Measurements from ENCODE around the gene ECEL1. TPM values are rescaled to one million over a fixed set of nuclear protein-coding genes. Genes with fewer than 3 reads are reported as not detected.

ECEL1 gene
- total RNA-seq, 1 donor = not detected

GRCh38 chr2:232521959-232522622 lies 34.5 kb upstream of the ECEL1 start:
- TF ChIP-seq CTCF (IDR thresholded peaks at IDR 0.05; ENCODE audit: insufficient read depth, low read length) = peak; percentile 54
- no peak for DNase-seq (ENCODE audit: low read depth)
- no peak overlapping the region for H3K4me3 ChIP-seq (ENCODE audit: low read depth, low read length)

- no peak for TF ChIP-seq CTCF (IDR thresholded peaks at IDR 0.05; ENCODE audit: insufficient read depth, low read length)
- no peak overlapping the region for H3K4me3 ChIP-seq (ENCODE audit: low read depth, low read length)
Measured at GRCh38 chr2:232521098-232521497, 33.5 kb upstream of the ECEL1 start.

GRCh38 chr2:232520489-232520888 lies 32.9 kb upstream of the ECEL1 start:
- no peak overlapping the region for H3K4me3 ChIP-seq (ENCODE audit: low read depth, low read length)
- no peak for TF ChIP-seq CTCF (IDR thresholded peaks at IDR 0.05; ENCODE audit: insufficient read depth, low read length)
- DNase-seq (ENCODE audit: low read depth) = no peak

More at GRCh38 chr2:232521098-232521497, 33.5 kb upstream of the ECEL1 start:
- no peak for DNase-seq (ENCODE audit: low read depth)

GRCh38 chr2:232519581-232520438 lies 32.2 kb upstream of the ECEL1 start, which contains the start of gene PRSS56:
TSS of gene PRSS56 (plus strand) at chr2:232520388. CDS start at chr2:232520599, 211 bp downstream.
- DNase-seq (ENCODE audit: low read depth) = no peak
- no peak within 1 kb of the TSS for H3K4me3 ChIP-seq (ENCODE audit: low read depth, low read length)
- no peak for TF ChIP-seq CTCF (IDR thresholded peaks at IDR 0.05; ENCODE audit: insufficient read depth, low read length)

- no peak for DNase-seq (ENCODE audit: low read depth)
- no peak overlapping the region for H3K4me3 ChIP-seq (ENCODE audit: low read depth, low read length)
- TF ChIP-seq CTCF (IDR thresholded peaks at IDR 0.05; ENCODE audit: insufficient read depth, low read length) = no peak
Measured at GRCh38 chr2:232518844-232519243, 31.2 kb upstream of the ECEL1 start.

GRCh38 chr2:232516551-232516950 lies 28.9 kb upstream of the ECEL1 start:
- no peak for TF ChIP-seq CTCF (IDR thresholded peaks at IDR 0.05; ENCODE audit: insufficient read depth, low read length)
- no peak for DNase-seq (ENCODE audit: low read depth)
- H3K4me3 ChIP-seq (ENCODE audit: low read depth, low read length) = no peak overlapping the region

All from fibroblast of the aortic adventitia (primary cell).